Pericardium fibroblast (primary cell): ENCODE data around the gene TESPA1. TPM values are rescaled to one million over a fixed set of nuclear protein-coding genes. Genes with fewer than 3 reads are reported as not detected.

Experiments
- total RNA-seq: library from RNA; depleted of rRNA; stranded (reverse); fragments of >200 nt; gene quantifications from 2 replicates; pipeline ENCODE4 v1.2.3, GENCODE V29; 2015

Gene TESPA1, protein sequence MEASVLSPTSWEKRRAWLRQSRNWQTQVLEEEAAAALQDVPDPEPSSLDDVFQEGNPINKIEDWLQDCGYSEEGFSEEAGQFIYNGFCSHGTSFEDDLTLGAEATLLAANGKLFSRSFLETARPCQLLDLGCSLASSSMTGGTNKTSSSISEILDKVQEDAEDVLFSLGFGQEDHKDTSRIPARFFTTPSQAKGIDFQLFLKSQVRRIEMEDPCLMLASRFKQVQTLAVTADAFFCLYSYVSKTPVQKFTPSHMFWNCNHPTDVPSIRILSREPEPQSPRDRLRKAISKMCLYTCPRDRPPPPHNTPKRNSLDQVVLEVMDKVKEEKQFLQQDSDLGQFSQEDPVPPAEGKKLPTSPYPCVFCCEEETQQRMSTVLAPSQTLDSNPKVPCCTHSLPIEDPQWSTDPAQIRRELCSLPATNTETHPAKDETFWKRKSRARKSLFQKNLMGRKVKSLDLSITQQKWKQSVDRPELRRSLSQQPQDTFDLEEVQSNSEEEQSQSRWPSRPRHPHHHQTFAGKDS
- total RNA-seq: not detected in 2 replicates

DNA sequence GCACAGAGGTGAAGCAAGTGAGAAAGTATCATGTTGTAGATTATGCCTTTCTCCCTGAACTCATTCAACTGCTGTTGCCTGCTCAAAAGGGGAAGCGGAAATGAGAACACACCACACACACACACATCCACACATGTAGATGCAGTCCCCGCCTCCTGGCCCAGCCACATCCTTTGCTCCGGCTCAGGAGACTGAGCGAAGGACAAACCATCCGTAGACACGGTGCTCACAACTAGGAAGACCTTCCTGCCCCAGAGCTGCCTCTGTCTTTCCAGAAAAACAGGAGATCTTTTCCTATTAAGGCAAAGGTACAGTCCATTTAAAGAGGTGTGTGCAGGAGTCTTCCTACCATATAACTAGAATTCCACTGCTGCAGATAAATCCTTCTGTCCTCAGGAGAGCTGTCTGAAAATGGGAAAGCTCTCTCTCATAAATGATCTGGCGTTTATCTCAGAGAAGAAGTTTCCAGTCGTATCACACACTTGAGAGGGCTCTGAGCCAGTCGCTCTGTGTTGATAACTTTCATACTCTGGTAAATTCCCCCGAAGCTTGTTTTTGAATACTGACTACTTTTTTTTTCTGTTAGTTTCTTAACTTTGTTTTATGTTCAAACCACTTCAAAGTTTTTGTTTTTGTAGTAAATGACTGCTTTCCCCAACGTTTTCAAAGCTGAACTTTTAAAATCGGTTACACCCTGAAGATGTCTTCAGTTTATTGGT, at the start of gene TESPA1:
Gene TESPA1 (minus strand): TSS at position 105 of the 719 bp plus-strand sequence. CDS start 10,200 bp downstream, outside the sequence.

DNA sequence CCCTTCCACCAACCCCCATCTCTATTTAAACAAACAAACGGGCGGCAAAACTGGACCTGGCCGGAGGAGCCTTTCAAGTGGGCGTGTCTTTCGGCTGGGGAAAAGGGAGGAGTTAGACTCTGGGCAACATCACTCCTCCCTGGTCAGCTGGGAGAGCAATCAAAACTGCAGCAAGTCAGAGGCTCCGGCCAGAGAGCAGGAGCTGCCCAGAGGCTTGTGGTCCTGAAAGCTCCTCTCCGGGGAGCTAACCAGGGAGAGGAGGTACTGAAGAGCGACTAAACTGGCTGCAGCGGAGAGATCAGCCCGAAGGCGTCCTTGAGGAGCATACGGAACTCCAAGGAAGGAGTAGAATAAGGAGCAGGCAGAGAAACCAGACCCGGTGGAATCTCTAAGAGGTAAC, 35.2 kb upstream of the TESPA1 start, which contains the start of gene NEUROD4:
Gene NEUROD4 (plus strand): TSS at position 191 of the 400 bp plus-strand sequence. CDS start 6,466 bp downstream, outside the sequence.

Other genes starting within 250 kb of the TESPA1 start
- gene MUCL1, start 130.2 kb downstream of the TESPA1 start, total RNA-seq: not detected in 2 replicates
- gene NEUROD4, start 35.2 kb upstream of the TESPA1 start, total RNA-seq: not detected in 2 replicates
- gene OR9K2, start 141.6 kb upstream of the TESPA1 start, total RNA-seq: not detected in 2 replicates
- not detected in 2 replicates for gene OR10A7, start 236.3 kb upstream of the TESPA1 start, total RNA-seq